ENCODE results near the gene GLT8D2.

The GLT8D2 gene

GRCh38 chr12:103997286-103997900 lies 52.6 kb downstream of the GLT8D2 start:
- no peak for DNase-seq

- DNase-seq, result no peak
Measured at GRCh38 chr12:103996595-103996994, 53.4 kb downstream of the GLT8D2 start.

- DNase-seq, result no peak
Measured at GRCh38 chr12:103994235-103994634, 55.8 kb downstream of the GLT8D2 start.

- DNase-seq, result no peak
Measured at GRCh38 chr12:103986829-103987228, 63.2 kb downstream of the GLT8D2 start.

- DNase-seq, result no peak
Measured at GRCh38 chr12:103978384-103978982, 71.5 kb downstream of the GLT8D2 start.

- DNase-seq, result no peak
Measured at GRCh38 chr12:103975368-103975767, 74.6 kb downstream of the GLT8D2 start.

GRCh38 chr12:103973909-103974308 lies 76.1 kb downstream of the GLT8D2 start:
- no peak for DNase-seq

GRCh38 chr12:103969391-103969790 lies 80.6 kb downstream of the GLT8D2 start:
- no peak for DNase-seq

GRCh38 chr12:103966736-103967135 lies 83.3 kb downstream of the GLT8D2 start:
- no peak for DNase-seq

GRCh38 chr12:103965590-103966504 lies 84.1 kb downstream of the GLT8D2 start, which contains the start of gene TDG:
Gene TDG, plus strand, starts transcription at chr12:103965872. Its CDS starts 166 bp downstream, at chr12:103966038.
- peak; percentile 97 for DNase-seq

GRCh38 chr12:103965255-103965589 lies 84.8 kb downstream of the GLT8D2 start:
- DNase-seq, result no peak

GRCh38 chr12:103964805-103965204 lies 85.2 kb downstream of the GLT8D2 start:
- no peak for DNase-seq

- DNase-seq, result no peak
Measured at GRCh38 chr12:103962493-103962892, 87.5 kb downstream of the GLT8D2 start.

- no peak for DNase-seq
Measured at GRCh38 chr12:103960616-103961227, 89.3 kb downstream of the GLT8D2 start.

GRCh38 chr12:103958621-103959020 lies 91.4 kb downstream of the GLT8D2 start:
- DNase-seq, result no peak

GRCh38 chr12:103957865-103958388 lies 92.1 kb downstream of the GLT8D2 start:
- DNase-seq, result no peak

GRCh38 chr12:103956509-103957027 lies 93.4 kb downstream of the GLT8D2 start:
- no peak for DNase-seq

- no peak for DNase-seq
Measured at GRCh38 chr12:103955811-103956508, 94.0 kb downstream of the GLT8D2 start.

- DNase-seq, result no peak
Measured at GRCh38 chr12:103952497-103952896, 97.5 kb downstream of the GLT8D2 start.

- no peak for DNase-seq
Measured at GRCh38 chr12:103948746-103949406, 101.1 kb downstream of the GLT8D2 start.

- DNase-seq, result no peak
Measured at GRCh38 chr12:103947871-103948555, 102.0 kb downstream of the GLT8D2 start.
